ENCODE measurements around the gene SLC35F5. TPM values are rescaled to one million over a fixed set of nuclear protein-coding genes. Genes with fewer than 3 reads are reported as not detected.

The SLC35F5 gene
- total RNA-seq, 1 donor from 2014 or later: 30.6 TPM

DNA sequence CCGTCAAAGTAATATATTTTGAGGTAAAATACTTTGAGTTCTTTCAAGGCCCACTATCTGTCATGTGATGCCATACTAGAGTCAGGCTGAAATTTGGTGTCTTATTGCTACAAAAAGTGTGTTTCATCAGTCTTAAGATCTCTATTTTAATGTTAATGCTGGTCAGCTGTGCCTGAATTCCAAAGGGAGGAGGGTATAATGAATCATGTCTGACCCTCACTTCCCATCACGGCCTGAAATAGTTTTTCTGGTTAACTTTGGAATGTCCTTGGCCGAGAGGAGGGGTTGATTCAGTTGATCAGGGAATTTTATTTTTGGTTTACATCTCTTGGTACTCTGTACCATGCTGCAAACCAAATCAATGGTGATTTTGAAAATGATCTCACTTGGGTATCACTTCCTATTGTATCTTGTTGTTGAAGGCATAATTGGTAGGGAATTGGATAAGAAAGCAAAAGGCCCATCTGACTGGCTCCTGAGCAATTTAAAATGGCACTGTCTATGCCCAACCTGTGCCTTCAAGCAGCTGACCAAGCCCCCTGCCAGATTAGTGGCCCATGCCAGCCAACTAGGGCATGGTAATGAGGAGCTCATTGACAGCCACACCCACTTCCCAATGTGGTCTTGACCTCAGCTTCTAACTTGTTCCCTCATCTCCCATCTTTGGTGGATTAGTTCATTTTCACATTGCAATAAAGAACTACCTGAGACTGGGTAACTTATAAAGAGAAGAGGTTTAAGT, 6.1 kb upstream of the SLC35F5 start:
- peak overlapping the region; percentile 29 for H3K4me3 Mint-ChIP-seq
- no peaks in the 10 kb centered on the region for H3K27me3 Mint-ChIP-seq (ENCODE audit: low read depth)
- no peak overlapping the region for H3K27ac Mint-ChIP-seq (ENCODE audit: unreplicated experiment)
- no peaks in the 10 kb centered on the region for H3K4me1 Mint-ChIP-seq
- no peak for DNase-seq (ENCODE audit: low read depth, low spot score)
- TF ChIP-seq, protein P1, sequence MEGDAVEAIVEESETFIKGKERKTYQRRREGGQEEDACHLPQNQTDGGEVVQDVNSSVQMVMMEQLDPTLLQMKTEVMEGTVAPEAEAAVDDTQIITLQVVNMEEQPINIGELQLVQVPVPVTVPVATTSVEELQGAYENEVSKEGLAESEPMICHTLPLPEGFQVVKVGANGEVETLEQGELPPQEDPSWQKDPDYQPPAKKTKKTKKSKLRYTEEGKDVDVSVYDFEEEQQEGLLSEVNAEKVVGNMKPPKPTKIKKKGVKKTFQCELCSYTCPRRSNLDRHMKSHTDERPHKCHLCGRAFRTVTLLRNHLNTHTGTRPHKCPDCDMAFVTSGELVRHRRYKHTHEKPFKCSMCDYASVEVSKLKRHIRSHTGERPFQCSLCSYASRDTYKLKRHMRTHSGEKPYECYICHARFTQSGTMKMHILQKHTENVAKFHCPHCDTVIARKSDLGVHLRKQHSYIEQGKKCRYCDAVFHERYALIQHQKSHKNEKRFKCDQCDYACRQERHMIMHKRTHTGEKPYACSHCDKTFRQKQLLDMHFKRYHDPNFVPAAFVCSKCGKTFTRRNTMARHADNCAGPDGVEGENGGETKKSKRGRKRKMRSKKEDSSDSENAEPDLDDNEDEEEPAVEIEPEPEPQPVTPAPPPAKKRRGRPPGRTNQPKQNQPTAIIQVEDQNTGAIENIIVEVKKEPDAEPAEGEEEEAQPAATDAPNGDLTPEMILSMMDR (conservative IDR thresholded peaks at IDR 0.05): no peak
- peaks cover 3% of the 10 kb centered on the region for H3K36me3 Mint-ChIP-seq (ENCODE audit: low read depth)
- H3K9me3 Mint-ChIP-seq: peaks cover 5% of the 10 kb centered on the region

DNA sequence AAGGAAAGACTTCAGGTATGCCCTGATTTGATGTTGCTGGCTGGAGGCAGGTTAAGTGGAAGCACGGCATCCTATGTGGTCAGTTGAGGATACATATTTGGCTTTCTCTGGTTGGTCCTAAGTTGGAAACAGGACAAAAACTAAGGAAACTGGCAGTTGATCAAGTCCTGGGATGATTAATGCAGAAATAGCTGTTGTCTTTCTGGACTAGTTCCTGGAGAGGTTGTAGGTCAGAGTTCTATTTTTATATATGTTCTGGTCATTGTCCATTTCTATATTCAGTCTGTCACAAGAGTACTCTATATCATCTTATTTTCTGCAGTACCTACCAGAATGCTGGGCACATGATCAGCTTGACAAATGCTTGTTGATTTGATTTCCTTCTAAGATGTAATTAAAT, 4.0 kb upstream of the SLC35F5 start:
- H3K4me3 Mint-ChIP-seq: no peak overlapping the region
- H3K36me3 Mint-ChIP-seq (ENCODE audit: low read depth): peaks cover 3% of the 10 kb centered on the region
- H3K9me3 Mint-ChIP-seq: peaks cover 4% of the 10 kb centered on the region
- H3K27me3 Mint-ChIP-seq (ENCODE audit: low read depth): no peaks in the 10 kb centered on the region
- peaks cover 12% of the 10 kb centered on the region for H3K4me1 Mint-ChIP-seq
- DNase-seq (ENCODE audit: low read depth, low spot score): no peak
- no peak overlapping the region for H3K27ac Mint-ChIP-seq (ENCODE audit: unreplicated experiment)
- TF ChIP-seq, protein P1 (conservative IDR thresholded peaks at IDR 0.05): no peak

DNA sequence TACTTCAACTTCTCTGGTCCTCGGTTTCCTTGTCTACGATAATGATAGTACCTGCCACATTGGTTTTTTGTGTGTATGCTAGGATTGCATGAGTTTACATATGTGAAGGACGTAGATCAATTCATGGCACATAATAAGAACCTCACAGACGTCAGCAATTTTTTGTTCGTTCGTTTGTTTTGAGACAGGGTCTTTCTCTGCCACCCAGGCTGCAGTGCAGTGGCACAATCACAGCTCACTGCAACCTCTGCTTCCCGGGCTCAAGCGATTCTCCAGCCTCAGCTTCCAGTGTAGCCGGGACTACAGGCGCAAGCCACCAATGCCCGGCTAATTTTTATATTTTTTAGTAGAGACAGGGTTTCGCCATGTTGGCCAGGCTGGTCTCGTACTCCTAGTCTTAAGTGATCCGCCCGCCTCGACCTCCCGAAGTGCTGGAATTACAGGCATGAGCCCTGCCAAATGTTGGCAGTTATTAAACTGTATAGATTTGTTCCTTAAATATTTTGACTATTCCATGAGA, 756 bp upstream of the SLC35F5 start:
- Mint-ChIP-seq H3K4me1 (peaks cover 21% of the 10 kb centered on the region), H3K4me3 (peak overlapping the region; percentile 95), H3K27me3 (ENCODE audit: low read depth) (no peaks in the 10 kb centered on the region), H3K9me3 (no peaks in the 10 kb centered on the region), H3K36me3 (ENCODE audit: low read depth) (no peaks in the 10 kb centered on the region), H3K27ac (ENCODE audit: unreplicated experiment) (peak overlapping the region; percentile 99)
- no peak for DNase-seq (ENCODE audit: low read depth, low spot score)
- TF ChIP-seq, protein P1 (conservative IDR thresholded peaks at IDR 0.05): no peak

DNA sequence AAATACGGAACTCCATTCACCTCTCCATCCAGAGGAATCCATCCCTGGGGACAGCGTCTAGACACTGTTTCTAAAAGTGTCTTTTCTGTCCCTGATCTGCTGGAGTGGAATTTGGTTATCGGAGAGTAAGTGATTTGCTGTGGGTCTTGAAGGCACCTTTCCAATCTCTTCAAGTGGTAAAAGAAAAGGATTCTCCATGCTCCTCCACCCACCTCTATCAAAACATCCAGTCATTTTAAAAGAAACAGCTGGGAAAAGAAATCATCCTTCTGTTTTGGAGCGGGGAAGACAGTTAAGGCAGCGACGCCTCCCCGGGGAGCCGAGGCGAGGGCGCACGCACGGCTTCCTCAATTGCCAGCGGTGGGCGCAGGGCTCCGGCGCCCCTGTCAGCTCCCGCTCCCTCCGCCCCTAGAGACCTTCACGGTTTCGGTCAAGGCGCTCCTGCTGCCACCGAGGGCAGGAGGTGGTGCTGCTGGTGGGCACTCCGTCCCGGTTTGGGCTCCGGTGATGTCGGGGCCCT, 547 bp downstream of the SLC35F5 start:
- Mint-ChIP-seq H3K4me3 (peak overlapping the region; percentile 95), H3K27me3 (ENCODE audit: low read depth) (no peaks in the 10 kb centered on the region), H3K9me3 (no peaks in the 10 kb centered on the region), H3K27ac (ENCODE audit: unreplicated experiment) (peak overlapping the region; percentile 45), H3K36me3 (ENCODE audit: low read depth) (peaks cover 2% of the 10 kb centered on the region), H3K4me1 (peaks cover 21% of the 10 kb centered on the region)
- no peak for DNase-seq (ENCODE audit: low read depth, low spot score)
- TF ChIP-seq, protein P1 (conservative IDR thresholded peaks at IDR 0.05): no peak

DNA sequence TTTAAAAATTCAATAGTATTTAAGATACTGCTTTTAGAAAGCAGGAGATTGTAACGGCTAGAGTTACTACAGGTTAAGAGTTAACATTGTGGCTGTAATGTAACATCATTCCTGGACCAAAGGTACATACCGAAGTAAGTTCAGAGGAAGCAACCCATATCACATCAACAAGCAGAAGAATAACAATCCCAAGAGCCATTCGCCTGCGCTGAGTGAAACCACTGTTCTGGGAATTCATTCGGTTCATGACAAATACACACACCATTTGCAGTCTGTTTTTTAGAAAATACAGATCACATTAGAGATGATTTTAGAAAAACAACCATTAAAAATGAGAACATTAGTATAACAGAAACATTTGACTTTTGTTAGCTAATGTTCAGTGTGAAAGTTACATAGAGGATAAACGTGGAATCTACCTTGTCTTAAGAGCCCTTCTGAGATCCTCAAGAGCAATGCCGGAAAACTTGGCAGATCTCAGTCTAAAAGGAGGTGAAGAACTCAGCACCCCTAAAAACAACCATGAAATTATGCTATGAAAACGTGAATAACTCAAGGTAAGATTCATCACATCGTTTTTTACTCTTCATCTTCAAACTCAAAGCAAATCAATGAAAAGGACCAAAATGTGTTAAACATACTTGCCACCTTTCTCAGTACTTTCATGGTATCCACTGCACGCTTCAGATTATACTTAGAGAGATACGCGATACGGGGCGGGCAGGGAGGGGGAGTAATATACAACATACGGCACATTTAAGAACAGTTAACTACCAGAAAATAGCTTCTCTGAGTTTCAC, 1.2 kb downstream of the SLC35F5 start:
- H3K27me3 Mint-ChIP-seq (ENCODE audit: low read depth): no peaks in the 10 kb centered on the region
- peaks cover 8% of the 10 kb centered on the region for H3K36me3 Mint-ChIP-seq (ENCODE audit: low read depth)
- peak overlapping the region; percentile 95 for H3K4me3 Mint-ChIP-seq
- no peaks in the 10 kb centered on the region for H3K9me3 Mint-ChIP-seq
- peaks cover 21% of the 10 kb centered on the region for H3K4me1 Mint-ChIP-seq
- H3K27ac Mint-ChIP-seq (ENCODE audit: unreplicated experiment): peak overlapping the region; percentile 45
- no peak for DNase-seq (ENCODE audit: low read depth, low spot score)
- TF ChIP-seq, protein P1 (conservative IDR thresholded peaks at IDR 0.05): no peak
